SHP77 treated with DMSO at 0.1 percent for 48 hours (cell line): Measurements from ENCODE around the gene GAL3ST1.

Source experiments
- DNase-seq: peaks from one replicate; lab custom pipeline; 2025; lab: John Stamatoyannopoulos, UW

The GAL3ST1 gene

GRCh38 chr22:30531651-30532608 lies 42.5 kb downstream of the GAL3ST1 start:
- no peak for DNase-seq

- DNase-seq = no peak
These were observed 47.8 kb downstream of the GAL3ST1 start for GRCh38 chr22:30526656-30527055.

DNA sequence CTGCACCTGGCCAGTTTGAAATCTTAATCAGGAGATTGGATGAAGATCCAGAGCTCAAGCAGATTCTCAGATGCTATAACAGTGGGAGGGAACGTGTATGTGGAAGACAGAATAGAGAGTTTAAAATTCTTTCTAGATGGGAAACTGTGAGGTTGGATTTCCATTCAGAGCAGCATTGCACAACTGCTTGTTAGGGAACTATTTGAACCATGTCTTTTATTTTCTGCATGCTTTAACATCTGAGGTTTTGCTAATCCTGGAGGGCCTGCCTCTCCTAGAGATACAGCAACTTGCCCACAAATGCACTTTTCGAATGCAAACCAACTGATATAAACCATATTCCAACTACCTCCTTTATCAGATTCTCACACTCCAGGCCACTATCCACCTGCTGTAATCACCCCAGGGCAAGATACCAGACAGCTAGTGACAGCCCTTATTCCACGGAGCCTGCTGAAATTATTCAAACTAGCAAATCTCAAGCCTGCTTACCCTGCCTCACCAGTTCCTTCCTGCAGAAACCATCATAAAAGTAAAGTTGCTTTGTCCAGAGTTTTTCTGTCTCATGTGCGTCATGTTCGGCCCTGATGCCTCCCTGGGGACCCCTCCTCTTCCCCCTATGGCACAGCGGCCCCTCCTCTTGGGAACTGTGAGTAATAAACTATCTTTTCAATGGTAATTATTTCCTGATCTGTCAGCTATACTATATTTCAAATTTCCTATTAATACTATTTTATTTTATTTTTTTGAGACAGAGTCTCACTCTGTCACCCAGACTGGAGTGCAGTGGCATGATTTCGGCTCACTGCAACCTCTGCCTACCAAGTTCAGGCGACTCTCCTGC lies 50.6 kb downstream of the GAL3ST1 start:
- DNase-seq = no peak

DNA sequence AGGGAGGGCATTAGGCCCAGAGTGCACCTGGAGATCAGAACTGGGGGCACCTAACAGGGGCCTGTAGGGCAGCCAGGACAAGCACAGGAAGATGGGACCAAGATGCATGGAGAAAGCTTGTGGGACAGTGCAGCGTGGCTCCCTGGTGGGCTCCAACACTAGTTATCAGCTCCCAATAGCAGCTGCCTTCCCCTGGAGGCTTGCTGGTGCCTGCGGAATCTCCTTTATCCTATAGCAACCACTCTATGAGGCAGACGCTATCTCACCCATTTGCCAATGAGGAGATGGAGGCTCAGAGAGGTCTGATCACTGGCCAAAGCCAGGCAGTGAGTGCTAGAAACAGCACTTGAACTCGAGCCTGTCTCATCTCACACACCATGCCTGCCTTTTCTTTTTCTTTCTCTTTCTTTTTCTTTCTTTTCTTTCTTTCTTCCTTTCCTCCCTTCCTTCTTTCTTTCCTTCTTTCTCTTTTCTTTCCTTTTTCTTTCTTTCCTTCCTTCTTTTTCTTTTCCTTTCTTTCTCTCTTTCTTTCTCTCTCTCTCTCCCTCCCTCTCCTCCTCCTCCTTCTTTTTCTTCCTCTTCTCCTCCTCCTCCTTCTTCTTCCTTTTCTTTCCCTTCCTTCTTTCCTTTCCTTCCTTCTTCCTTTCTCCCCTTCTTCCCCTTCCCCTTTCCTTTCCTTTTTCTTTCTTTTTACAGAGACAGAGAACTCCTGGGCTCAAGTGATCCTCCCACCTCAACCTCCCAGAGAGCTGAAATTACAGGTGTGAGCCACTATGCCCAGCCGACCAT lies 52.9 kb downstream of the GAL3ST1 start:
- no peak for DNase-seq

- no peak for DNase-seq
These were observed 54.5 kb downstream of the GAL3ST1 start for GRCh38 chr22:30519842-30520425.

DNA sequence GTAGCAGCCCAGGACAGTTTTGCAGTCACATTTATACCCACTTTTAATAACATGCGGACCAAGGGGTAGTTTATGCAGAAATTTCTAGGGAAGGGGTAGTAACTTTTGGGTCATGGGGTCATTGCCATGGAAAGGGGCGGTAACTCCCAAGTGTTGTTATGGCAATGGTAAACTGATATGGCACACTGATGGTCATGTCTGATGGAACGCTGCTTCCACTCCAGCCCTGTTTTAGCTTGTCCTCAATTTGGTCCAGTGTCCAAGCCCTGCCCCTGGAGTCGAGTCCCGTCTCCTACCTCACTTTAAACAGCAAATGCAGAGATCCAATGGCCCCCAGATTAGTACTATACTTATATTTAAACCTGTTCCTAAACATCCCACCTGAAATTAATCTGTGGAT lies 57.7 kb downstream of the GAL3ST1 start:
- DNase-seq = no peak

DNA sequence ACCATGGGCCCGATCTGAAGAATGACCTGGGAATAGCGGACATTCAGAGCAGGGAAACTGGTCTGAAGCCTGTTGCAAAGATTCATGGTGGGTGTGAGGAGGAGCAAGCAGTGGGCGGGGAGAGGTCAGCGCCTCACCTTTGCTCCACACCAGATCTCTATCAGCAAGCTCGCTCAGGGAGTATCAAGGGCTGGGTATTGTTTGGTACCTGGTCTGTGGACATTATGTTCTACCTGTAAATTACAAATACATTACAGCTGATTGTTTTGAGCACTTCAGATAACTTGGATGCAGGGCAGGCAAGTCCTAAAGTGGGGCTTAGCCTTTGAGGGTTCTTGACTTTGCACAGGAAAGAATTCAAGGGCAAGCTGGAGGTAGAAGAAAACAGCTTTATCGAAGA lies 58.2 kb downstream of the GAL3ST1 start:
- no peak for DNase-seq

GRCh38 chr22:30514252-30514651 lies 60.2 kb downstream of the GAL3ST1 start:
- no peak for DNase-seq

DNA sequence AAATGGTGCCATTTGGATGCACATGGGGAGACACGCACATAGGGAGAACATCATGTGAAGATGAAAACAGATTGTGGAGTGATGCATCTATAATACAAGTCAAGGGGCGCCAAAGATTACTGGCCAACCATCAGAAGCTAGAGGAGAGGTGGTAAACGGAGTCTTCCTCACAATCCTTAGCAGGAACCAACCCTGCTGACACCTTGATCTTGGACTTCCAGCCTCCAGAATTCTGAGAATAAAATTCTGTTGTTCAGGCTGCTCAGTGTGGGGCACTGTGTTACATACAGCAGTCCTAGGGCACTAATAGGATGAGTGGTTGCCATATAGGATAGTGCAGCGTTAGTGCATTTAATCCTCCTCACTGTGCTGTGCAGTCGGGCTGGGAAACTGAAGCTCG lies 61.0 kb downstream of the GAL3ST1 start:
- DNase-seq = no peak

GRCh38 chr22:30511911-30512310 lies 62.6 kb downstream of the GAL3ST1 start:
- no peak for DNase-seq

DNA sequence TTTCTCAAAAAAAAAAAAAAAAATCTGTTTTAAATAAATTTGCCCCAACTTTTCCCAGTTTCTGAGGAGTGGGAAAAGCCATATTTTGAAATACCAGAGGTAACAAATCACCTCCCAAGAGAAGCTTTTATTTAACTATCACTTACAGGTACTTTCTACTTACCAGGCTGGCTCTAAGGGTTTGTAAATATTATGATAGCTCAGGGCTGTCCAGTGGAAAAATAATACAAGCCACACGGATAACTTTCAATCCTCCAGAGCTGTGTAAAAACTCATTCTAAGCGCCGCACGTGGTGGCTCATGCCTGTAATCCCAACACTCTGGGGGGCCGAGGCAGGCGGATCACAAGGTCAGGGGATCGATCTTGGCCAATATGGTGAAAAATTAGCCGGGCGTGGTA lies 63.4 kb downstream of the GAL3ST1 start:
- DNase-seq = no peak

GRCh38 chr22:30508216-30508615 lies 66.2 kb downstream of the GAL3ST1 start:
- DNase-seq = no peak

DNA sequence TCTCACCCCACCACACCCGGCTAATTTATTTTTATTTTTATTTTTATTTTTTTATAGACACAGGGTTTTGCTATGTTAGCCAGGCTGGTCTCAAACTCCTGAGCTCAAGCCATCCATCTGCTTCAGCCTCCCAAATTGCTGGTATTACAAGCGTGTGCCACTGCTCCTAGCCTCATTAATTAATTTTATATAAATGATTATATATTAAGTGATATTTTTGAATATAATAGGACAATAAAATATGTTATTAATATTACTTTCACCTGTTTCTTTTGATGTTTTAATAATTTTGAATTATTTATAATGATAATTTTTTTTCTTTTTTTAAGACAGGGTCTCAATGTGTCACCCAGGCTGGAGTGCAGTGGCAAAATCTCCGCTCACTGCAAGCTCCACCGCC lies 66.8 kb downstream of the GAL3ST1 start:
- no peak for DNase-seq

DNA sequence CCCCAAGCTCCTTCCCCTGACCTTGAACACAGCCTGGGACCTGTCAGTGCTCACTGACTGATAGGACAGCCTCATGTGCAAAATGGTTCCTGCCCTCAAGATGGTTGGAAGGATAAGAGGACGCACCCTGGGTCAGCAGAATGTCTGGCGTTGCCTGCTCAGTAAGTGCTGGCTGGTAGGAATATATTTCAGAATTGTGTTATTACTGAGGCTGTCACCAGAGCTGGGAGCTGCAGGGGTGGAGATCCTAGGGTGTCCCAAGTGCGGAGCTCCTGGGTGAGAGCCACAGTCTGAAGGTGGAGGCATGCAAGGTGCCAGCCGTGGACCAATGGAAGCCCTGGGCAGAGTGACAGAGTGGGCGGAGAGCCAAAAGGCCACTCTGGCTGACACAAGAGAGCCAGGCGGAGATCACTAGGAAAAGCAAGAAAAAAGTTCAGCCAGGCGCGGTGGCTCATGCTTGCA lies 67.9 kb downstream of the GAL3ST1 start:
- DNase-seq = no peak
